A549 (cell line): ENCODE measurements around the gene MEF2C. TPM values are rescaled to one million over a fixed set of nuclear protein-coding genes. Genes with fewer than 3 reads are reported as not detected.

Source experiments
- ATAC-seq, 2 experiments: fragments of 200-7000 bp in 1 of 2; fragments of >200 bp in 1 of 2; cut with Nextera tagmentation in 1 of 2; cut with Tn5 transposase in 1 of 2; 3 replicates each; pipeline versions ENCODE4 v1.8.0 to v1.9.1; 2018 to 2020; ENCODE audit warnings: mild to moderate bottlenecking in 1 of 2, moderate library complexity in 1 of 2
- CTCF ChIA-PET: fragments of 300-600 bp; sonication (Branson Sonifier 250); formaldehyde crosslinking; extraction: SDS; loops from one replicate; lab custom pipeline; 2021; ENCODE audit warnings: antibody characterized with exemption, inconsistent platforms; lab: Yijun Ruan, JAX
- POLR2A ChIA-PET: fragments of 350-600 bp; formaldehyde crosslinking; extraction: SDS; loops from one replicate; lab custom pipeline; 2021; ENCODE audit warnings: antibody characterized with exemption, inconsistent platforms; lab: Yijun Ruan, JAX
- DNase-seq, 2 experiments: peaks; one replicate each; pipeline versions ENCODE4 v3.0.0 to v3.0.0-alpha.2; 2011 to 2016; ENCODE audit warnings: low read depth in 1 of 2, low spot score in 1 of 2
- FAIRE-seq: peaks from 2 replicates; lab custom pipeline; 2011; peaks lifted over from hg19 to GRCh38; lab: Jason Lieb, UNC
- H3K27ac ChIP-seq, 2 experiments: fragments of >200 bp; sonication (Bioruptor Twin); formaldehyde crosslinking; 3 replicates each; pipeline ENCODE4 v1.5.1; 2016 to 2017
- H3K4me1 ChIP-seq: fragments of >200 bp; sonication (Bioruptor Twin); formaldehyde crosslinking; 3 replicates; pipeline ENCODE4 v1.6.1; 2016
- H3K4me2 ChIP-seq: fragments of >200 bp; sonication (Bioruptor Twin); formaldehyde crosslinking; 3 replicates; pipeline ENCODE4 v1.6.1; 2016
- H3K4me3 ChIP-seq: fragments of >200 bp; sonication (Bioruptor Twin); formaldehyde crosslinking; 3 replicates; pipeline ENCODE4 v1.5.1; 2016
- H3K9me3 ChIP-seq: fragments of >200 bp; sonication (Bioruptor Twin); formaldehyde crosslinking; 3 replicates; pipeline ENCODE4 v1.6.1; 2016
- ATOH8 ChIP-seq: fragments of 250-450 bp; sonication (Bioruptor Pico); IDR thresholded peaks from 2 replicates; pipeline ENCODE4 v1.5.0; 2020; ENCODE audit warnings: low read depth, mild to moderate bottlenecking, moderate library complexity
- CBX2 ChIP-seq: fragments of 200-600 bp; sonication (generic); IDR thresholded peaks from 2 replicates; pipeline ENCODE4 v1.6.1; 2016; ENCODE audit warnings: low read depth, mild to moderate bottlenecking, borderline replicate concordance
- CBX8 ChIP-seq: fragments of 200-600 bp; sonication (generic); IDR thresholded peaks from 2 replicates; pipeline ENCODE4 v1.6.1; 2016
- CEBPB ChIP-seq, 2 experiments: fragments of >200 bp in 1 of 2; sonication (Bioruptor Twin) in 1 of 2; formaldehyde crosslinking in 1 of 2; IDR thresholded peaks; 2 replicates each; pipeline ENCODE4 v1.6.1; 2012 to 2016
- CHD2 ChIP-seq: fragments of 150-350 bp; IDR thresholded peaks from 2 replicates; pipeline ENCODE4 v1.6.1; 2014; ENCODE audit warnings: low read length; ENCODE audit not compliant: partially characterized antibody
- ELK1 ChIP-seq: fragments of 150-350 bp; IDR thresholded peaks from 2 replicates; pipeline ENCODE4 v1.6.1; 2014; ENCODE audit warnings: low read depth, mild to moderate bottlenecking, low read length
- EP300 ChIP-seq, 2 experiments: fragments of >200 bp; sonication (Bioruptor Twin); formaldehyde crosslinking; IDR thresholded peaks; 2 replicates in 1 of 2; 3 replicates in 1 of 2; pipeline ENCODE4 v1.6.1; 2016 to 2017
- ESRRA ChIP-seq: fragments of 150-350 bp; IDR thresholded peaks from 2 replicates; pipeline ENCODE4 v1.6.1; 2014; ENCODE audit warnings: mild to moderate bottlenecking, low read length, borderline replicate concordance
- FOSB ChIP-seq: fragments of 250-450 bp; sonication (Bioruptor Pico); IDR thresholded peaks from 2 replicates; pipeline ENCODE4 v1.5.0; 2020; ENCODE audit warnings: mild to moderate bottlenecking, moderate library complexity
- GATA3 ChIP-seq: IDR thresholded peaks from 2 replicates; pipeline ENCODE4 v1.6.1; 2012; ENCODE audit warnings: borderline replicate concordance
- HMGXB4 ChIP-seq: fragments of 250-450 bp; sonication (Bioruptor Pico); IDR thresholded peaks from 2 replicates; pipeline ENCODE4 v1.5.0; 2021; ENCODE audit warnings: mild to moderate bottlenecking, moderate library complexity, borderline replicate concordance
- HOXB5 ChIP-seq: fragments of 250-450 bp; sonication (Bioruptor Pico); IDR thresholded peaks from 2 replicates; pipeline ENCODE4 v1.5.0; 2020; ENCODE audit warnings: mild to moderate bottlenecking, moderate library complexity
- KDM5A ChIP-seq: fragments of 200-600 bp; sonication (generic); IDR thresholded peaks from 2 replicates; pipeline ENCODE4 v1.6.1; 2016; ENCODE audit warnings: antibody characterized with exemption, mild to moderate bottlenecking
- MYC ChIP-seq: IDR thresholded peaks from 2 replicates; pipeline ENCODE4 v1.6.1; 2012; ENCODE audit warnings: mild to moderate bottlenecking, inconsistent platforms, low read length, improper control_type of control experiment, borderline replicate concordance
- NR3C1 ChIP-seq: fragments of >200 bp; sonication (Bioruptor Twin); formaldehyde crosslinking; IDR thresholded peaks from 3 replicates; pipeline ENCODE4 v1.6.1; 2017
- PBX3 ChIP-seq: IDR thresholded peaks from 2 replicates; pipeline ENCODE4 v1.6.1; 2012
- PHF8 ChIP-seq: fragments of 200-600 bp; sonication (generic); IDR thresholded peaks from 2 replicates; pipeline ENCODE4 v1.6.1; 2016; ENCODE audit warnings: low read depth, mild to moderate bottlenecking, antibody characterized with exemption, moderate library complexity, borderline replicate concordance
- POLR2A ChIP-seq: IDR thresholded peaks from 2 replicates; pipeline ENCODE4 v1.6.1; 2012; ENCODE audit warnings: mild to moderate bottlenecking, low read length
- RCOR1 ChIP-seq: fragments of 150-350 bp; IDR thresholded peaks from 2 replicates; pipeline ENCODE4 v1.6.1; 2014; ENCODE audit warnings: antibody characterized with exemption, low read length, low read depth
- RFX5 ChIP-seq: fragments of 450-650 bp; IDR thresholded peaks from 2 replicates; pipeline ENCODE4 v1.7.1; 2014; ENCODE audit warnings: antibody characterized with exemption, mild to moderate bottlenecking, moderate library complexity
- RNF2 ChIP-seq: fragments of 200-600 bp; sonication (generic); IDR thresholded peaks from 2 replicates; pipeline ENCODE4 v1.6.1; 2016; ENCODE audit warnings: low read depth, mild to moderate bottlenecking, antibody characterized with exemption, moderate library complexity, borderline replicate concordance
- SMC3 ChIP-seq: fragments of >200 bp; sonication (Bioruptor Twin); formaldehyde crosslinking; IDR thresholded peaks from 3 replicates; pipeline ENCODE4 v1.6.1; 2018; ENCODE audit warnings: inconsistent platforms
- SREBF2 ChIP-seq: fragments of 450-650 bp; IDR thresholded peaks from 2 replicates; pipeline ENCODE4 v1.6.1; 2014; ENCODE audit warnings: mild to moderate bottlenecking, moderate library complexity
- TFCP2L1 ChIP-seq: fragments of 250-450 bp; sonication (Bioruptor Pico); IDR thresholded peaks from 2 replicates; pipeline ENCODE4 v1.5.0; 2021; ENCODE audit warnings: mild to moderate bottlenecking
- USF2 ChIP-seq: fragments of 450-650 bp; IDR thresholded peaks from 2 replicates; pipeline ENCODE4 v1.6.1; 2014; ENCODE audit warnings: antibody characterized with exemption
- ZSCAN20 ChIP-seq: fragments of 250-450 bp; sonication (Bioruptor Pico); IDR thresholded peaks from 2 replicates; pipeline ENCODE4 v1.8.0; 2022; ENCODE audit warnings: mild to moderate bottlenecking, moderate library complexity
- WGBS: methylation state at CpG from one replicate; pipeline ENCODE4 v1.1.6; 2017; ENCODE audit errors: missing lambda C conversion rate; 5-methylcytosine and 5-hydroxymethylcytosine counted together
- polyA plus RNA-seq, 4 experiments: library from polyadenylated mRNA; depleted of rRNA in 3 of 4; stranded (reverse); fragments of >200 nt; fragmentation: RNase III in 1 of 4; extraction: RNeasy Plus Mini Kit Qiagen cat#74134 plus additional on column Dnase treatment in 1 of 4; gene quantifications; 2 replicates in 3 of 4; 3 replicates in 1 of 4; pipeline ENCODE4 v1.2.3, GENCODE V29; 2011 to 2017
- TF ChIP-seq, protein P1 (sequence below): fragments of 200-600 bp; sonication (generic); IDR thresholded peaks from 2 replicates; pipeline ENCODE4 v1.6.1; 2016; ENCODE audit warnings: antibody characterized with exemption, mild to moderate bottlenecking, moderate library complexity
- TF ChIP-seq, protein P2 (sequence below): IDR thresholded peaks from 2 replicates; pipeline ENCODE4 v1.6.1; 2012

The MEF2C gene
- polyA plus RNA-seq, 2 of the 4 experiments (the other 2 are of a cell fraction), result 0.03 to 0.06 TPM

- H3K27ac ChIP-seq, result no peak overlapping the region
- no peak overlapping the region for H3K4me2 ChIP-seq
- WGBS, result 29% methylated on average over 4 of the region's 4 CpGs
- ATAC-seq, result no peak
- CTCF ChIA-PET, result interaction anchor here (1.5 kb wide), 1 partner anchor 938 kb away, joined by 5 read pairs; no protein-coding TSS in a partner anchor
- H3K9me3 ChIP-seq, result no peaks in the 10 kb centered on the region
- no peak overlapping the region for H3K4me3 ChIP-seq
- POLR2A ChIA-PET, result no interaction called here
- no peak for FAIRE-seq
- no peak for DNase-seq
- TF ChIP-seq ESRRA (no peak), PHF8 (no peak), RNF2 (no peak), RFX5 (no peak), GATA3 (no peak), NR3C1 (no peak), POLR2A (no peak), USF2 (no peak), ZSCAN20 (CRISPR knock-in tag) (no peak), SREBF2 (no peak), PBX3 (no peak), FOSB (no peak), HOXB5 (CRISPR knock-in tag) (no peak), SMC3 (no peak), ATOH8 (CRISPR knock-in tag) (no peak), MYC (no peak), CBX8 (no peak)
- TF ChIP-seq, protein P1, sequence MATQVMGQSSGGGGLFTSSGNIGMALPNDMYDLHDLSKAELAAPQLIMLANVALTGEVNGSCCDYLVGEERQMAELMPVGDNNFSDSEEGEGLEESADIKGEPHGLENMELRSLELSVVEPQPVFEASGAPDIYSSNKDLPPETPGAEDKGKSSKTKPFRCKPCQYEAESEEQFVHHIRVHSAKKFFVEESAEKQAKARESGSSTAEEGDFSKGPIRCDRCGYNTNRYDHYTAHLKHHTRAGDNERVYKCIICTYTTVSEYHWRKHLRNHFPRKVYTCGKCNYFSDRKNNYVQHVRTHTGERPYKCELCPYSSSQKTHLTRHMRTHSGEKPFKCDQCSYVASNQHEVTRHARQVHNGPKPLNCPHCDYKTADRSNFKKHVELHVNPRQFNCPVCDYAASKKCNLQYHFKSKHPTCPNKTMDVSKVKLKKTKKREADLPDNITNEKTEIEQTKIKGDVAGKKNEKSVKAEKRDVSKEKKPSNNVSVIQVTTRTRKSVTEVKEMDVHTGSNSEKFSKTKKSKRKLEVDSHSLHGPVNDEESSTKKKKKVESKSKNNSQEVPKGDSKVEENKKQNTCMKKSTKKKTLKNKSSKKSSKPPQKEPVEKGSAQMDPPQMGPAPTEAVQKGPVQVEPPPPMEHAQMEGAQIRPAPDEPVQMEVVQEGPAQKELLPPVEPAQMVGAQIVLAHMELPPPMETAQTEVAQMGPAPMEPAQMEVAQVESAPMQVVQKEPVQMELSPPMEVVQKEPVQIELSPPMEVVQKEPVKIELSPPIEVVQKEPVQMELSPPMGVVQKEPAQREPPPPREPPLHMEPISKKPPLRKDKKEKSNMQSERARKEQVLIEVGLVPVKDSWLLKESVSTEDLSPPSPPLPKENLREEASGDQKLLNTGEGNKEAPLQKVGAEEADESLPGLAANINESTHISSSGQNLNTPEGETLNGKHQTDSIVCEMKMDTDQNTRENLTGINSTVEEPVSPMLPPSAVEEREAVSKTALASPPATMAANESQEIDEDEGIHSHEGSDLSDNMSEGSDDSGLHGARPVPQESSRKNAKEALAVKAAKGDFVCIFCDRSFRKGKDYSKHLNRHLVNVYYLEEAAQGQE, result no peak
- TF ChIP-seq, protein P2, sequence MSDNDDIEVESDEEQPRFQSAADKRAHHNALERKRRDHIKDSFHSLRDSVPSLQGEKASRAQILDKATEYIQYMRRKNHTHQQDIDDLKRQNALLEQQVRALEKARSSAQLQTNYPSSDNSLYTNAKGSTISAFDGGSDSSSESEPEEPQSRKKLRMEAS, result no peak
- no peaks in the 10 kb centered on the region for H3K4me1 ChIP-seq
Measured at GRCh38 chr5:88718736-88719135, 164.2 kb downstream of the MEF2C start.

DNA sequence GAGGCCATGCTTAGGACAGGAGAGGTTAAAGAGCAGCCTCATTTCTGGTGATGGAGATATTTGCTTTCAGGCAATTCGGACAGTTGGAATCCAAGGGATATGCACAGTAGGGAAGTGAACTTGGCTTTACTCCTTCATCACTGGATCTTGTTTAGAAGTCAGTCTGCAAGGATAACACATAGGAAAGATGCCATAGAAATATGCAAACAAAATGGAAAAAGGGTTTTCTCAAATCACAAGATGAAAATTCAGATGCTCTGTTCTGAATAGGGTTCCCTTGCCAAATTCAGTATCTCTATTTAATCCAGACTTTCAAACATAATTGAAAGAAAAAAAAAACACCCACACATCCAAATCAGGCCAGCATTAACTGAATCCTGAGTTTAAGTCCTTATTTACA lies 166.9 kb downstream of the MEF2C start:
- Histone ChIP-seq H3K4me3 (no peak overlapping the region), H3K4me1 (no peaks in the 10 kb centered on the region), H3K9me3 (no peaks in the 10 kb centered on the region), H3K4me2 (no peak overlapping the region), H3K27ac (no peak overlapping the region)
- no peak for ATAC-seq
- TF ChIP-seq KDM5A (no peak), CHD2 (no peak), ESRRA (no peak), HMGXB4 (CRISPR knock-in tag) (no peak), RCOR1 (no peak), CBX2 (no peak), EP300 (IDR thresholded peaks at IDR 0.05) (no peak), ELK1 (no peak), TFCP2L1 (CRISPR knock-in tag) (no peak), CEBPB (IDR thresholded peaks at IDR 0.05) (no peak)
- DNase-seq, result no peak
- ChIA-PET POLR2A (no interaction called here), CTCF (interaction anchor here (1.1 kb wide), 1 partner anchor 934 kb away, joined by 4 read pairs; no protein-coding TSS in a partner anchor)
- WGBS, result 14% methylated on average over 1 of the region's 1 CpG
- FAIRE-seq, result no peak
